HG03439 (cell line): ENCODE data around the gene HHAT.

Experiments used
- ATAC-seq: cut with Tn5 transposase; IDR thresholded peaks from one replicate; pipeline ENCODE4 v1.9.1; 2021; ENCODE audit warnings: mild to moderate bottlenecking, moderate library complexity; ENCODE audit not compliant: unreplicated experiment

HHAT gene

DNA sequence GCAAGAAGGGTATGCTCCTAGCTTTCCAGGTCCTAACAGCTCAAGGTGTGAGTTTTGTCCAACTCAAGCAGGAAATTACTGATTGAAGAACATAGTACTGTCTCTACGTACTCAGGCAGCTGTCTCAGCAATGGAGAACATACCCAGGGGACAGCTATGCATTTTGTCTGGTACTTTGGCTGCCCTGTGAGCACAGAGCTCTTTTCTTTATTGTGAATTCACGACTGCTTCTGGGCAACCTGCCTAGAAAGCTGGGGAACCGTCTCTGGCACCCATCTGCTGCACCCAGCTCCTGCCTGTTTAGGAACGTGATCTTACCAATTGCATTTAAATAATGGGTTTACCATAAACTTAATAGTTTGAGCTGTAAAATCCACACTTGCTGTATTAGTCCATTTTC is 258.1 kb downstream of the HHAT start:
- no peak for ATAC-seq

DNA sequence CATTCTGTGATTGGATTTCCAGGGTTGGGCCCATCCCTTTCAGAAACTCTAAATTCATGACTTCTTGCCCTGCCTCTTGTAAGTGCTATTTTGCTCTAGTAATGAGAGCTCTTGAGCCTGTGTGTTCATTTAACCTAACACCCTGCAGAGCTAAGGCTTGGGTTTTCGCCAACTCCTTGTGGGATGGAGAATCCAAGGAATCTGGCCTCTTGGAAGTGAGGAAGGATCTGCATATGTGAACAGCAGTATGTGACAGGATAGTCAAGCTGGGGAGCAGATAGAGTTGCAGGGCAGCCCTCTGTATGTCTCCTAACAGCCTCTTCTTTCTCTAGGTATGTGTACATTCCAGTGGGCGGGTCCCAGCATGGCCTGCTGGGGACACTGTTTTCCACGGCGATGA is 258.9 kb downstream of the HHAT start:
- ATAC-seq, result no peak

DNA sequence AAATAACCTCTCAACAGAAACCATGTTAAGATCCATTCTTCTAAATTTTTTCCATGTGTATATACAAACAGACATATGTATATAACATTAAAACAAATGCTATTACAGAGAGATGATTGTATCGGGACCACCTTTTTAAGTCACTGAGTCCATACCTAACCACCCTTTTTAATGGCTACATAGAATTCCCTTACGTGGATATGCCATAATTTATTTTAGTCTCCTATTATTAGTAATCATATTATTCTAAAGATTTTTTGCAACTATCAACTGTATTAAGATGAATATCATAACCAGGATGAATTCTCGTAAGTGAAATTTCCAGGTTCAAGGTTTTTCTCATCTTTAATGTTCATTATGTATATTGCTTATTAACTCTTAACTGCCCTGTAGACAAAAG is 259.7 kb downstream of the HHAT start:
- ATAC-seq, result no peak

DNA sequence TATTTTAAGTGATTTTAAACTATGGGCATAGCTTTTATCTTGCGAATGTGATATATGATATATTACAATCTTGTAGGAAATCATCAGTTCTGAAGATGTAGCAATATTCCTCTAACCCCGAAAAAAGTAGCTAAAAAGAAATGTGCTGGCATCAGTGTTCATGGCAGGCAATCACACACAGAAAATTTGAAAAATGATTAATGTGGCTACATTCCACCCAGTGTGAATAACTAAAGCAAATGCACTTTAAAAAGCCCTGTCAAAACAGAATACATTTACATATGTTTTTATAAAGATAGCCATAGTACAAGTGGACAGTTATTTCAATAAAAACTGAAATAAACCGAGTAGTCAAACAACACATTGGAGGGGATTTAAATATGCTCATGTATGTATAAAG is 260.2 kb downstream of the HHAT start:
- ATAC-seq, result no peak

DNA sequence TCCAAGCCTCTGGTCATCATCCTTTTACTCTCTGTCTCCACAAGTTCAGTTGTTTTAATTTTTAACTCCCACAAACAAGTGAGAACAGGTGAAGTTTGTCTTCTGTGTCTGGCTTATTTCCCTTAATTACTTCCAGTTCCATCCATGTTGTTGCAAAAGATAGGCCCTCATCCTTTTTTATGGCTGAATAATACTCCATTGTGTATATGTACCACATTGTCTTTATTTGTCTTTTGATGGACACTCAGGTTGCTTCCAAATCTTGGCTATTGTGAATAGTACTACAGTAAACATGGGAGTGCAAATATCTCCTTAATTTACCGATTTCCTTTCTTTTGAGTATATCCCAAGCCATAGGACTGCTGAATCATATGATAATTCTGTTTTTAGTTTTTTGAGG is 262.5 kb downstream of the HHAT start:
- ATAC-seq, result no peak

DNA sequence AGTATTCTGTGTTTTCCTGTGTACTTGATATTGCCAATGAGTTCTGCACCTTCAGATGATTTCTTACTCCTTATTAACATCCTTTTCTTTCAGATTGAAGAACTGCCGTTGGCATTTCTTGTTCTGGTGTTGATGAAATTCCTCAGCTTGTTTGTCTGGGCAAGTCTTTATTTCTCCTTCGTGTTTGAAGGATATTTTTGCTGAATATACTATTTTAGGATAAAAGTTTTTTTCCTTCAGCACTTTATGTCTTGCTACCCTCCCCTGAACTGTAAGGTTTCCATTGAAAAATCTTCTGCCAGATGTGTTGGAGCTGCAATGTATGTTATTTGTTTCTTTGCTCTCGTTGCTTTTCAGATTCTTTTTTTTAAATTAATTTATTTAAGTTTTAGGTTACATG is 265.9 kb downstream of the HHAT start:
- ATAC-seq, result no peak

DNA sequence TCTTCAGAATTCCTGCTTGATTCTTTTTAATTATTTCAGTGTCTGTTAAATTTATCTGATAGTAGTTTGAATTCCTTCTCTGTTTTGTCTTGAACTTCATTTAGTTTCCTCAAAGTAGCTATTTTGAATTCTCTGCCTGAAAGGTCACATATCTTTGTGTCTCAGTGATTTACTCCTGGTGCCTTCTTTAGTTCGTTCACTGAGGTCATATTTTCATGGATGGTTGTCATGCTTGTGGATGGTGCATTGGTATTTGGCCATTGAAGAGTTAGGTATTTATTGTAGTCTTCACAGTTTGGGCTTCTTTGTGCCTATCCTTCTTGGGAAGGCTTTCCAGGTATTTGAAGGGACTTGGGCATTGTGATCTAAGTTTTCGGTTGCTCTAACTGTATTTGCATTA is 267.9 kb downstream of the HHAT start:
- no peak for ATAC-seq

DNA sequence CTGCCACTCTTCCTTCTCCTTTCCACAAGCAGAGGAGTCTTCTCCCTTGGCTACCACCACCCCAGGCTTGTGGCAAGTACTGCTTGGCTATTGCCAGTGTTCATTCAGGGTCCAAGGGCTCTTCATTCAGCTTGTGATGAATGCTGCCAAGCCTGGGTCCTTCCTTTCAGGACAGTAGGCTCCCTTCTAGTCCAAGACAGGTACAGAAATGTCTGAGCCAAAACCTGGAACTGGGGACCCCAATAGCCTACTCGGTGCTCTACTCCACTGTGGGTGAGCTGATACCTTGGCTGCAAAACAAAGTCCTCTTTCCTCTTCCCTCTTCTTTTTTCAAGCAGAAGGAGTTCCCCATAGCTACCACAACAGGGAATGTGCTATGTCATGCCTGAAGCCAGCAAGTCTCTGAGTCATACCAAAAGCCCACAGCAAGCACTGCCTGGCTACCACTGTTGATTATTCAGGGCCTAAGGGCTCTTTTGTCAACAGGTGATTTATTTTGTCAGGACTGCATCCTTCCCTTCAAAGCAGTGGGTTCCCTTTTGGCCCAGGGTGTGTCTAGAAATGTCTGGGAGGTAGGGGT is 268.9 kb downstream of the HHAT start:
- ATAC-seq, result peak; percentile 76

DNA sequence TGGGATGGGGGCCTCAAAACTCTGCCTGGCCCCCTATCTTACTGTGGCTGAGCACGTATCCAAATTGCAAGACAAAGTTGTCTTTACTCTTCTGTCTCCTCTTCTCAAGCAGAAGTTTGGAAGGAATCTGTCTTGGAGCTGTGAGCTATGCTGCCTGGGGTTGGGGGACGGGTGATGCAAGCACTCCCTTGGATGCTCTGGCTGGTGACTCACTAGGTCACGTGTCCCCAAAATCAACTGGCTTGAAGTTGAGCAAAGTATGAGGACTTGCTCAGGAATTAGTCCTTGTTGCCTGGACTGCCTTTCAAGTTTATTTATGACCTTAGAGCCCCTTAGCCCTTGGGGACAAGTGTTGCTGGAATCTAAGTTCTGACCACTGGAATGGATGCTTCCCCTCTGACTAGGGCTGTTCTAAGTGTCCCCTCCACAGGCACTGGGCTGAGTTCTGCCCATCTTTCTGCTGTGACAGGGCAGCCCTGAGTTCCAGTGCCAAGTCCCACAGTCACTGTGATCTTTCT is 269.5 kb downstream of the HHAT start:
- ATAC-seq, result peak; percentile 9

DNA sequence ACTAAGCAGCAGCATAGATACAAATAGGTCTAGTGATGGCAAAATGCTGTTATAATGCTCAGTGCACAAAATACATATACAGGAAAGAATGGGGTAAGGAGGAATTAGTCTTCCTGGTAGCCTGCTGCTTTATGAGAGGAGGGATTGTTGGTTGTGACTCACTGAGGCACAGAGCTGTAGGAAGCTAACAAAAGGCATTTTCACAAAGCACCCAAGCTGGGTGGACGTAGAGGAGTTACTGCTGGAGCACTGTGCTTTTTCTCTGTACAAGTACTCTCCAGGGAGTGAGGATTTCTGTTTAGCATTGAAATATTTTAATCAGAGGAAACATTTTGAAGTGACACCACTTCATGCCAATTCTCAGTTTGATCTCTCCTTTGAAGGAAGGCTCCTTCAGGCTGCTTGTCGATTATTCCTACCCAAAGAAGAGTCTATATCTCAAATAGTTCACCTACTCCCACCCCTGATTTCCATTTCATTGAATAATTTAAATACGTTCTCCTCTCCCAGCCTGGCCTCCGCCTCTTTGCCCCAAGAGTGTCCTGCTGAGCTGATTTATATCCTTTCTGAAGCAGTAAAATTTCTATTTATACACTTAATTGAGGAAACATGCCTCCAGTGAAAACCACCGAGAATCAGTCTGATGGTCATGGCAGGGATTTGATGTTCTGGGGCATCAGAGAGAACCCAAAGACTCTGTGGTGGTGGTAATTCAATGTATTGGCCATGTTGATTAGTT is 271.9 kb downstream of the HHAT start:
- no peak for ATAC-seq

DNA sequence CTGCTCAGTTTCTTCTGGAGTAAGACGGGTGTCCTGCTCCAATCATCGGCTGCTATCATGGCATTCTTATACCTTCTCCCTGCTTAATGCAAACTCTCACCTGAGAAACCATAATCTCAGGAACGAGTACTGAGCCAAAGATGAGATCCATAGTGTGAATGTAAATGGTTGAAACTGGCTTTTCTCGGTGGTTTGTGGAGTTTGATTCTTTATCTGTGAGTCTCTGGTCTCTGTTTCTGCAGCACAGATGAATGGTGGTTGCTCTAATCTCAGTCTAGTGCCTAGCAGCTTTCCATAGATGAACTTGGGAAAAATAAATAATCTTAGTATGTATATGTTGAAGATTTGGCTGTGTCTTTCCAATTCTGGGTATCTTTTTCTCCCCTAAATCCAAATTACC is 274.4 kb downstream of the HHAT start:
- no peak for ATAC-seq

DNA sequence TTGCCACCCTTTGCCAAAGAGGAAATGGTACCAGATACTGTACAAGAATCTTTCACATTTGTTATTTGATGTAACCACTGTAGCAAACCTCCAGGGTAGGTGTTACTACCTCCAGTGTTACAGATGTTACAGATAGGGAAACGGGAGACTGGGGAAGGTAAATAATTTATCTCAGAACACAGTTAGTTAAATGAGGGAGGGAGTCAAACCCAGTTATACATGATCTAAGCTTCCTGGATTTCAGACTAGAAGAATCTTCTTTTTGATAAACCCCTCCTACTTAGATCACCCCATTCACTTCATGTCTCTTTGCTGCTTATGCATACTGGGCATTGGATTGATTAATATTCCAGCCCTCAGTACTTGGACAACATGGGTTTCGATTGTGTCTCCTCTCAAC is 276.4 kb downstream of the HHAT start:
- ATAC-seq, result no peak

DNA sequence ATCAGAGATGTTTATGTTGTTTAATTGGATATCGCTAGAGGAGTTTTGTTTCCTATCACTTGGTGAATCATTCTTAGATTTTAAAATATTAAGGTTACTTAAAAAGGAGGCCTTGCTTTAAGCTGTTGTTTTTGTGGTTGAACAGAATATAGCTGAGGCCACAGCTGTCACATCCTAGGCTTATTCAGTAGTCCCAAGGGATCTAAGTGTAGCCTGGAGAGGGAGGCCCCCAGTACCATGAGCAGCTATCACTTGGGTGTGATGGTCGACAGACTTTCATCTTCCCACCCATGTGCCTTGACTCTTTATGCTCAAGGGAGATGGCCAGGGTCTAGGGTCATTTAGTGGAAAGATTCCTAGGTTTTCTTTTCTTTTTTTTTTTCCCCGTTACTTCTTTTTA is 278.7 kb downstream of the HHAT start:
- no peak for ATAC-seq

DNA sequence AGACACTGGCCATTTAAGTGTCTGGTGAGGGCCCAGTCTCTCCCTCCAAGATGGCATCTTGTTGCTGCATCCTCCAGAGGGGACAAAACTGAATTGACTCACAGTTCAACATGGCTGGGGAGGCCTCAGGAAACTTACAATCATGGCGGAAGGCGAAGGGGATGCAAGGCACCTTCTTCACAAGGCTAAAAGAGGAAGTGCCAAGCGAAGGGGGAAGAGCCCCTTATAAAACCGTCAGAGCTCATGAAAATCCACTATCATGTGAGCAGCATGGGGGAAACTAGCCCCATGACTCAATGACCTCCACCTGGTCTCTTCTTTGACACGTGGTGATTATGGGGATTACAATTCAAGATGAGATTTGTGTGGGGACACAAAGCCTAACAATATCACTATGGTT is 280.1 kb downstream of the HHAT start:
- no peak for ATAC-seq

DNA sequence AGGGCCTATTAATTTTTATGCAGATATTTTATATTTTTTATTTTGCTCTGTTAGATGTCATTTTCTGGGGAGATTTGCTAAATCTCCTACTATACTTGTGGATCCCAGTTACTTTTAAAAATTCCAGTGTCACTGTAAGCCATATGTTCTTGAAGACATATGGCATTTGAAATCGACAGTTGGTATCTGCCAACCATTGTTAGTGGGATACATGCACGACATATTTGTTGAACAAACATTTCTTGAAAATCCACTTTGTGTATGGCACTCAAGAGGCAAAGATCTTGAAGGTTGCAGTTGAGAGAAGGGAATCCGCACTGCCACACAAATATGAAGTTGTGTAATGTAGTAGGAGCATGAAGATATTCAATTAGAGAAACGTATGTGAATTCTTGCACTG is 287.7 kb downstream of the HHAT start:
- ATAC-seq, result no peak

DNA sequence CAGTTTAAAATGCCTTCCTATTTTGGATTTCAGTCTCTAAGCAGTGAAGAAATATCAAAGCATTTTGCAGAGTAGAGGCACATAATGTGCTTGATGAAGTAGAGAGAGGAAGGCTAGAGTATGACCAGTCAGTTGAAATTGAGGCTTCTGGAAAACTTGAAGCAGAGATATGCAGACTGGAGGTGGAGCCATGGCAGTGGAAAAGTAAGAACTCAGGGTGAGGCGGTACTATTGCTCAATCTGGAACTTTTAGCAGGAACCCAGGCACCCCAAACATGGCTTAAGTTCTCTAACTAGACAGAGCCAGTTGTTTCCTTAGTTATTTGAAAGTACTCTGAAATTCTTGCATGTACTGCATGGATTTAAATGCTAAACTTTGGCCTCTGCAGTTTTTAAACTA is 288.6 kb downstream of the HHAT start:
- no peak for ATAC-seq

DNA sequence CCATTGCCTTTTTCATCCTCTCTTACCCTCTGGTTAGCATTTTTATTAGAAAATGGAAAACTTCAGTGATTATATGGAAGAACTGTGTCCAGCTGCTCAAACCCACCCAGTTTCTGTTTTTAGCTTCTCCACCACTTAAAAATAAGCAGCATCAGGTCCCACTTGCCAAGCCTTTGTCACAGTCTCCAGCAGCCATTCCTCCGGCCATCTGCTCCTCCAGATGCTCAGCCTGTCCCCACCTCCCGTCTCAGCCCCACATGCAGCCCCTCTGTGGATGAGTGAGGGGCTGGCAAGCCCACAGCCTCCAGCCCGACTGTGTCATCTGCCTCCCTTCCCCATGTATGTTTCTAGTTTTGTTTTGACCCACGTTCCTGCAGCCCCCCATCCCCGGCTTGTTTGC is 289.7 kb downstream of the HHAT start:
- ATAC-seq, result no peak

DNA sequence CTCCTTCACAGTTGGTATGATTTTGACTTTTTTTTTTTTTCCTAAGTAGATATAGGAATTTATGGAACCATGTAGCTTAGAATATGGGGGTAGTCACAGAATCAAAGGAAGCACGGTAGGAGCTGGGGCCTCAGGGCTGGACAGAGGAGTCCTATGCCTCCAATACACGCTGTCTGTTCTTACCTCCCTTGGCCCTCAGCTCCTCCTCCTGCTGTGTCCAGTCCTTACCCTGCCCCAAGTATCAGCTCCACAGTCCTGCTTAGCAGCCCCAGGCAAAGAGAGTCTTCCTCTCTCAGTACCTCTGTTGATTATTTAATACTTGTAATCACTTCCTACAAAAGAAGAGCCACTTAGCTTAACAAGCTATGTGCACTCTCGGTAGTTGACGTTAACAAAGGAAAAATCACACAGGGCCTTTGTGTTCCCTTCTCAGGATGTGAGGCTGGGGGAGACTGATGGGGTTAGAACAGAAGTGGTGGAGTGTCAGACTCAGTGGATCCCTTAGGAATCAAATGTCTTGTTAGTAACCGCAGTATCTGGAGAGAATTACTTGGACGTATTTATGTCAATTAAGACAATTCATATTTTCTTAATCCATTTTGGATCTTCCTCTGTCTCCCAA is 292.3 kb downstream of the HHAT start:
- no peak for ATAC-seq

DNA sequence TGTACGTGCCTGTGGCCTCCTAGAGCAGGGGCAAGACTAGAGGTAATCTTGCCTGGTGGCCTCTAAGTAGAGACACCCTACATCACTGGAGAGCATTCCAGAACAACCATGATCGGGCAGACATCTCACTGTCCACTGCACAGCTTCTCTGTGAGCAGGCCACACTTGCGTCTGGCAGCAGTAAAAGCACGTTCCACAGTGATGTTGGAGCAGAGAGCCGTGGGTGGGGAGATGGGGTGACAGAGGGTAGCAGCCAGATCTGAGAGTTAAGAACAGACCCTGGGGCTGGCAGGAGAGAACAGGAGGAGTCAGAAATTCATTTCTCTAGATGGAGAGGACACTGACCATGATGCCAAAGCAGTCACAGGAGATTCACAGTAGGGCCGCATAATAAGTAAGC is 293.0 kb downstream of the HHAT start:
- ATAC-seq, result no peak

DNA sequence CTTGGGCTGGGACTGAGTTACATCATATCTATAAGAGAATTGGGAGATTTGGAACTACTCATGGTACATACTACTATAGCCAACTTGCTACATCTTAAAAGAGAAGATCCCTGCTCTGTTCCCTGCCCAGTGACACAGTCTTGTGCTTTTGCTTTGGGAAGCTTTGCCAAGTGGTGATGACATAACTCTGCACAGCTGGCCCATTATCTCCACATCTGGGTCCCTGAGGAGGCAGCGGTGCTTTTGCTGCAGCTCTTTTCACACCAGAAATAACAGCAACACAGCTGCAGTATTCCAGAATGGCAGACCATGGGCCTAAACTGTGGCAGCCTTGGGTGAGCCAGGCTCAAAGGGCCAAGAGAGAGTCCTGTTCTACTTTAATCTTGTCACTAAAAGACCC is 296.0 kb downstream of the HHAT start:
- ATAC-seq, result no peak

DNA sequence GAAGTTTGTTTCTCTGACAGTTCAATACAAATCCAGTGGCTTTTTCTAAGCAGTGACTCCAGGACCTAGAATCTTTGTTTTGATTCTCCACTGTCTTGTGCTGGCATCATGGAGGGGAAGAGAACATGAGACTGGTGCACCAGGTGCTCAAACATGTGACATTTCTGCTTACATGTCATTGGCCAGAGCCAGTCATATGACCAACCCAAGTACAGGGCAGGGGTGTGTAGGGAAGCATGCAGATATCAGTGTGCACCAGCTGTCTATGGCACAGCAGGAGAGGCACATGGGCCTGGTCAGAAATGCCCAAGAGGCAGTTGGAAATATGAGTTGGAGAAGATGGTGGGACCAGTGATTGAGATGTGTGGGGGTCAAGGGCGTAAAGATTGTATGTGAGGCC is 297.0 kb downstream of the HHAT start:
- ATAC-seq, result no peak

DNA sequence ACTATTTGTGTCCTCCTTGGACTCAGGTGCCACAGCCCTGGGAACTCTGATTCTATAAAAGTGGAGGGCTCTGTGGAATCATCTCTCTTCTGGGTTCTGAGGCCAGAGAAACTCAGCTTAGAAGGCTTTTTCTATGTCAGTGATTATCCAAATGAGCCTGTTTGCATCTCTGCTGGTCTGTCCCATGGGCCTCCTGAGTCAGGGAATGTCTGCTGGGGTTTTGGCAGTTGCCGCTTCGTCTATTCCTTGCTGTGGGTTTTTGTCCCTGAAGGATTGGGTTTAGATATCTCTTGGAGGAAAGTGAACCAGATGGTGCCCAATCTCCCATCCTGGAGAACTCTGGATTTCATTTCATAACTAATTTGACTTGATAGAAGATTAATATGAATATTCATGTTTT is 297.6 kb downstream of the HHAT start:
- no peak for ATAC-seq
